ENCODE data around the gene UPB1.
"Not testable (repeated sequence)": the region's sequence is repeated elsewhere in the genome, so short reads cannot be mapped to it uniquely, and the experiment has no call there.

The UPB1 gene

DNA sequence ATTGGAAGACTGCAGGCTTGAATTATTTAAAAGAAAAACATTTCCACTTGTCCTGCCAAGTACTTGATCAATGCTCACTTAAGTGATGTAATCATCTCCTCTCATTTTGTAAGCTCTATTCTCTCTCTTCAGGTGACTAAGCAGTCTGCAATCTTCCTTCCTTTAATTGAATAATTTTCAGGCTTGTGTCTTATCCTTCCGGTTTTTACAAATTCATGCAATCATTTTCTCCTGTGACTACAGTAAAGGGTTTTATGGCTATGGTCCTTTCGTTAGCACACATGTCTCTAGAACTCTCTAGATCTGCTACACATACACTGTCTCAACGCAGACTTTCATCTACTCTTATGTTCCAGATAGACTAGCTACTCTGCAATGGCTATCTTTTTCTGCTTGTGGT lies 12.6 kb upstream of the UPB1 start:
- DNase-seq, result no peak

- DNase-seq, result no peak
Observed at GRCh38 chr22:24482998-24483397, 12.1 kb upstream of the UPB1 start.

GRCh38 chr22:24483976-24484545 lies 11.1 kb upstream of the UPB1 start:
- DNase-seq, result no peak

DNA sequence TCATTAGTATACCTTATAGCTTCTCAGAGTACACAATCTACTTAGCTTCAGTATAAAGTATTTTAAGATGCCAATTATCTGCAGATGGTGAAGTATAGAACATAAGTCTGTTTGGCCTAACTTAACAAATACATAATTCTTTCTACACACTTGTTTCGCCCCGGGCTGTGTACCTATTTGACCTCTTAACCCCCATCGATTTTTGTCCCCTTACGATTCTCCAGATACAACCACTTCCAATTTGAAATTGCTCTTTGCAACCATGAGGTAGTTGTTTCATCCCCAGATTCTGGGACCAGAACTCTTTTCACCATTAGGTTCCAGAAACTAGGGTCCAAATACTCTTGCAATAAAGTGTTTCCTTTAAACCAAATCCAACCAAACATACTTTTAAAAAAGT lies 10.0 kb upstream of the UPB1 start:
- DNase-seq, result no peak

GRCh38 chr22:24485608-24486007 lies 9.5 kb upstream of the UPB1 start:
- DNase-seq, result no peak

- DNase-seq, result peak; percentile 56
Observed at GRCh38 chr22:24486501-24486921, 8.6 kb upstream of the UPB1 start.

GRCh38 chr22:24489011-24489410 lies 6.1 kb upstream of the UPB1 start:
- no peak for DNase-seq

- not testable (repeated sequence) for DNase-seq
Observed at GRCh38 chr22:24489434-24489833, 5.7 kb upstream of the UPB1 start.

- DNase-seq, result no peak
Observed at GRCh38 chr22:24492391-24492790, 2.7 kb upstream of the UPB1 start.

DNA sequence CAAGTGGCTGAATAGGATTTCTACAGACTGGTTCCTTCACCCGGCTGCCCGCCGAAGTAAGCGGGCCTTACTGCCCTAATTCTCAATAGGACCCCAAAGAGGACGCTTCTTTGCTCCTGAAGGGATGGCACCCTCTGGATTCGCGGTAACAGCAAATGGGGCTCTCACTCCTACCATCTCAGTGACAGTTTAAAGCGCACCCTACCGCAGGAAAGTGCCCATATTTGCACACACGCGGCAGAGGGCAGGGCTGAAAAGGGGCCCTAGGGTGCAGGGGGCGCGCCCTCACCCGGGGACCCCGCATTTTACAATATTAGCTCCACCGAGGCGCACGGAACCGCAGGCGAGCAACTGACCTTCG lies 985 bp upstream of the UPB1 start:
- DNase-seq, result no peak

- no peak for DNase-seq
Observed at GRCh38 chr22:24495365-24495675, 188 bp downstream of the UPB1 start.

DNA sequence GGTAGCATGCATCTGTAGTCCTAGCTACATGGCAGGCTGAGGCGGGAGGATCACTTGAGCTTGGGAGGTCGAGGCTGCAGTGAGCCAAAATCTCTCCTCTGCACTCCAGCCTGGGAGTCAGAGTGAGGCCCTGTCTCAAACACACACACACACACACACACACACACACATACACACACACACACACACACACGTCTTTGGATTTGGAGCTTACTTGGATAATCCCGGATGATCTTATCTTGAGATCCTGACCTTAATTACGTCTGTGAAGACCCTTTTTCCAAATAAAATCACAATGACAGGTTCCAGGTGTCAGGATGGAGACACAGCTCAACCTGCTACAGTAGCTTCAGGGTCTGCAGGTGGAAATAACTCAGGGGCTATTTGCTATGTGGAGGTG lies 1.1 kb downstream of the UPB1 start:
- no peak for DNase-seq

DNA sequence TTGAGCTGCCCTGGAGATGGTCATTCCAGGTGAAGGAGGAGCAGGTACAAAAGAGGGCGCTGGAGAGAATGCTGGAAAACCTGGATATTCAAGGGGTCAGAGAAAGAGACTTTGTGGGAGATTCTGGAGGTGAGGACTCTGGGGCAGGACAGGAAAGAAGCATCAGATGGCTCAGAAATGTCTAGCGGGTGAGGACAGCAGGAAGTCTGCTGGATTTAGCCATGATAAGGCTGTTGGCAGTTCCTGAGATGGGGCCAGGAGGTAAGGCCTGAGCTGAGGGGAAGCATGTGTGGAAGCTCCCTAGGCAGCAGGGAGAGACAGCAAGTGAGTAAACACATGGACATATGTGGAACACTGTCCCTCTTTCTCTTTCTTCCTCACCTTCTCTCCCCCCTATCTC lies 1.5 kb downstream of the UPB1 start:
- no peak for DNase-seq

- DNase-seq, result no peak
Observed at GRCh38 chr22:24497841-24498258, 2.7 kb downstream of the UPB1 start.

DNA sequence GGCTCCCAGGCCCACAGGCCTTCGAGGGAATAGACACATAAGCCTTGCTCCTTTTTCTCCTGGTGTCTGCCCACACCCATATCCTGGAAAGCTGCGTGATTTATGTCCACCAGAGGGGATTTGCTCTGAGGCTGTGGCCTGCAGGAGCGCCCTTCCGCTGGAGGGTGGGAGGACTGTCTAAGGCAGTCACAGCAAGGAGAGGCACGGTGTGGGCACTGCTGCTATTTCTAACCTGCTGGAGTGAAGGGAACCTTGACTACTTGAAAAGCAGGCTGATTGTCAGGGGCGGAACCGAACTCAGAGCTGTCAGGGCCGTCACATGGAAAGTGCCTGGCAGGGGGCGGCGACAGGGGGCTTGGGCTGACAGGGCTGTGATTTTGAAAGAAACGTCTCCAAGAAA lies 3.7 kb downstream of the UPB1 start:
- DNase-seq, result no peak

DNA sequence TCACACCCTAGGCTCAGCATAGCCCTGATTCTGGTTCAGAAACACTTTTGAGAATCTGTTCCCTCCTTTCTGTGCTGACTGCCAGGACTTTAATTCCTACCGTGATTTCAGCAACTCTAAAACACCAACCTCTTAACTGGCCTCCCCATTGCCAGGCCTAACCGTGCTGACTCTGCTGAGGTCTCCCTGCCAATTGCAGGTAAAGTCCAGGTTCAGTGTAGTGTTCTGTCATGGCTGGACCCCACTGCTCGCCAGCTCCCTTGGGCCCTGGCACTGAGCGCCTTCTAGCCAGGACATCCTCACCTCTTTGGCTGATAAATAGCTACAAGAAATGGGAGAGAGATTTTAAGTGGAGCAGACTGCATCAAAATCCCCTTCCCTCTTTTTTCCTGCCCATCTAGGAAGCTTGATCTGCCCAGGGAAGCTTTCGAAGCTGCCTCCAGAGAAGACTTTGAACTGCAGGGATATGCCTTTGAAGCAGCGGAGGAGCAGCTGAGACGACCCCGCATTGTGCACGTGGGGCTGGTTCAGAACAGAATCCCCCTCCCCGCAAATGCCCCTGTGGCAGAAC lies 4.7 kb downstream of the UPB1 start:
- no peak for DNase-seq

- DNase-seq, result no peak
Observed at GRCh38 chr22:24500277-24500820, 5.2 kb downstream of the UPB1 start.

DNA sequence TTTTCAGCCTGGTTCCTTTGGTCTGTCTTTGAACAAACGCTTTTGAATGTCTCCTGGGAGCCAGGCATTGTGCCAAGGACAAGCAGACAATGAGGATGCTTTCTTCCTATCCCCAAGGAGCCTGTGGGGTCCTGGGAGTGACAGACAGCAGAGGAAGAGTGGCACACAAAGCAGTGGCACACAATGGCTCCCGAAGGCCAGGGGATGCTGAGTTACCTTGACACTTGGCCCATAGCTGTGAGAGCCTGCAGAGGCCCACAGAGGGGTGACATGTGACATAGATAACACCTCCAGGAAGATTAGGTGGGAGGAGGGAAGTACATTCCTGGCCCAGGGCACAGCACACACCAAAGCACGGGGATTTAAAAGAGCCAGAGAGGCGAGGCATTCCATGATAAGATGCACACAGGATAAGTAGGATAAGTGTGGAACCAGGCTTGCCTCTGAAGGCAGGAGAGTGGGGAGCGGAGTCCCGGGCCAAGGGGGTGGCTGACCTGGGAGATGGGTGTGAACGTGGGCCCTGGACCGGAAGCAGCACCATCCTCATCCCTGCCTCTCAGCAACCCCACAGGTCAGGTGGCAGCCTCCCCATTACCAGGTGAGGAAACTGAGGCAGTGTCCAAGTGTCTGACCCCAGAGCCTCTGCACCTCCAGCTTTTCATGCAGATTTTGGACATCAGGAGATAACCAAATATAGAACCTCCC lies 6.3 kb downstream of the UPB1 start:
- no peak for DNase-seq

DNA sequence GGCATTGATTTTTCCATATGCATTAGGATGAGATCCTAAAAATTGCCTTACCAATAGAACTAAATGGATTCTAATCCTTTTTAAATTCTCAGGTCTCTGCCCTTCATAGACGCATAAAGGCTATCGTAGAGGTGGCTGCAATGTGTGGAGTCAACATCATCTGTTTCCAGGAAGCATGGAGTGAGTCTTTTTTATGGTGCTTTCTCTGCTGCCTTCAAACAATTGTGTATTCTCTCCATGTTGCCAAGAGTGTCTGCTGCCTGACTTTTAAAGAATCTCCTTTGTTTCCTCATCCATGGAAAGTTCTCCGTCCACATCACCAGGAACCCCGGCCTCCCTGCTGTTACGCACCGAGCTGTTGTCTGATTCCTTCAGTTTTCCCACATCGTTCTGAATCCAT lies 6.9 kb downstream of the UPB1 start:
- DNase-seq, result no peak

- DNase-seq, result no peak
Observed at GRCh38 chr22:24502541-24502940, 7.4 kb downstream of the UPB1 start.

GRCh38 chr22:24503137-24503842 lies 8.2 kb downstream of the UPB1 start:
- peak; percentile 71 for DNase-seq

- DNase-seq, result no peak
Observed at GRCh38 chr22:24503843-24504338, 8.8 kb downstream of the UPB1 start.

DNA sequence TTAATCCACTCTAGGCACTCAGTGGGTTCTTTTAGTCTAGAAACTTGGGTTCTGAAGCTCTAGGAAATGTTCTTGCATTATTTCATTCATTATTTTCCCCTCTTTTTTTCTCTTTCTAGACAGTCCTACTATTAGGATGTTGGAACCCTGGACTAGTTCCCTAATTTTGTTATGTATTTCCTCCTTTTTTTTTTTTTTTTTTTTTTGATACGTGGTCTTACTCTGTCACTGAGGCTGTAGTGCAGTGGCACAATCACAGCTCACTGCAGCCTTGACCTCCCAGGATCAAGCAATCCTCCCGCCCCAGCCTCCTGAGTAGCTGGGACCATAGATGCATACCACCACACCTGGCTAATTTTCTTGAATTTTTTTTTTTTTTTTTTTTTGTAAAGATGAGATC lies 9.4 kb downstream of the UPB1 start:
- no peak for DNase-seq
